Aorta (tissue), 4 donors: Measurements from ENCODE around the gene SEC14L2. TPM values are rescaled to one million over a fixed set of nuclear protein-coding genes. Genes with fewer than 3 reads are reported as not detected.

Source experiments
- polyA plus RNA-seq, 2 donors: library from polyadenylated mRNA; stranded (reverse); fragments of 200-250 nt; gene quantifications; one replicate each; pipeline ENCODE4 v1.2.3, GENCODE V29; 2013
- total RNA-seq, 2 donors: library from RNA; stranded (reverse); fragmentation: NEBNext Ultra II Directional; extraction: Animal tissue kit (Norgen Biotek cat#: 25700); gene quantifications; one replicate each; pipeline ENCODE4 v1.2.1, GENCODE V29; 2021
- donor health status: healthy with polysubstance abuse.
- donor health status: Bipolar disorder and iron deficiency.
- donor health status: DM: no; HTN: no; CAD: no.
- donor health status: DM: yes; HTN: yes; CAD: no.

Gene SEC14L2
- total and polyA plus RNA-seq, 4 donors: 11.8 to 14.7 (median 13.0) TPM

Other genes starting within 250 kb of the SEC14L2 start
- 1 to 10 TPM; 4.5 to 6.6 TPM for gene LIF, start 150.3 kb upstream of the SEC14L2 start, total RNA-seq
- 1 to 10 TPM; 1.3 to 2.3 TPM for gene LIF, start 150.3 kb upstream of the SEC14L2 start, polyA plus RNA-seq
- gene OSM, start 130.2 kb upstream of the SEC14L2 start, total RNA-seq: 1 to 10 TPM; 1.4 to 3.9 TPM
- 1 to 10 TPM; 1.4 to 1.6 TPM for gene OSM, start 130.2 kb upstream of the SEC14L2 start, polyA plus RNA-seq
- 10 to 100 TPM; 13.5 to 14.0 TPM for gene CASTOR1, start 107.5 kb upstream of the SEC14L2 start, total RNA-seq
- 10 to 100 TPM in 1 of 2 donors, 1 to 10 TPM in 1; 4.0 to 13.4 TPM for gene CASTOR1, start 107.5 kb upstream of the SEC14L2 start, polyA plus RNA-seq
- gene TBC1D10A, start 70.1 kb upstream of the SEC14L2 start, total RNA-seq: 10 to 100 TPM; 32.9 to 45.5 TPM
- gene TBC1D10A, start 70.1 kb upstream of the SEC14L2 start, polyA plus RNA-seq: 10 to 100 TPM; 16.7 to 22.1 TPM
- gene SF3A1, start 40.1 kb upstream of the SEC14L2 start, total RNA-seq: 100 to 1,000 TPM; 112 to 116 TPM
- gene SF3A1, start 40.1 kb upstream of the SEC14L2 start, polyA plus RNA-seq: 10 to 100 TPM; 13.6 to 23.8 TPM
- gene CCDC157, start 40.0 kb upstream of the SEC14L2 start, total RNA-seq: 1 to 10 TPM in 1 of 2 donors, under 1 TPM in 1; 0.87 to 2.4 TPM
- 1 to 10 TPM; 1.0 to 3.6 TPM for gene CCDC157, start 40.0 kb upstream of the SEC14L2 start, polyA plus RNA-seq
- 10 to 100 TPM; 15.6 to 20.9 TPM for gene RNF215, start 9.6 kb upstream of the SEC14L2 start, total RNA-seq
- 10 to 100 TPM in 1 of 2 donors, 1 to 10 TPM in 1; 4.5 to 22.6 TPM for gene RNF215, start 9.6 kb upstream of the SEC14L2 start, polyA plus RNA-seq
- gene MTFP1, start 28.8 kb downstream of the SEC14L2 start, total RNA-seq: 1 to 10 TPM; 4.1 to 4.4 TPM
- 1 to 10 TPM; 4.0 to 6.8 TPM for gene MTFP1, start 28.8 kb downstream of the SEC14L2 start, polyA plus RNA-seq
- not detected for gene SEC14L3, start 75.0 kb downstream of the SEC14L2 start, total RNA-seq
- not detected for gene SEC14L3, start 75.0 kb downstream of the SEC14L2 start, polyA plus RNA-seq
- gene SEC14L4, start 108.7 kb downstream of the SEC14L2 start, total RNA-seq: not detected
- gene SEC14L4, start 108.7 kb downstream of the SEC14L2 start, polyA plus RNA-seq: not detected
- 1 to 10 TPM in 1 of 2 donors, under 1 TPM in 1; 0.13 to 1.7 TPM for gene SEC14L6, start 149.7 kb downstream of the SEC14L2 start, total RNA-seq
- gene SEC14L6, start 149.7 kb downstream of the SEC14L2 start, polyA plus RNA-seq: 1 to 10 TPM in 1 of 2 donors, under 1 TPM in 1; 0.75 to 2.2 TPM
- gene GAL3ST1, start 177.6 kb downstream of the SEC14L2 start, total RNA-seq: 1 to 10 TPM; 1.2 to 2.0 TPM
- 1 to 10 TPM; 3.2 to 9.3 TPM for gene GAL3ST1, start 177.6 kb downstream of the SEC14L2 start, polyA plus RNA-seq
- 10 to 100 TPM; 36.5 to 42.4 TPM for gene PES1, start 194.9 kb downstream of the SEC14L2 start, total RNA-seq
- 10 to 100 TPM; 31.7 to 52.3 TPM for gene PES1, start 194.9 kb downstream of the SEC14L2 start, polyA plus RNA-seq
- gene TCN2, start 210.2 kb downstream of the SEC14L2 start, total RNA-seq: 10 to 100 TPM; 30.8 to 31.3 TPM
- 10 to 100 TPM in 1 of 2 donors, 1 to 10 TPM in 1; 6.3 to 18.4 TPM for gene TCN2, start 210.2 kb downstream of the SEC14L2 start, polyA plus RNA-seq
- 1 to 10 TPM; 5.0 to 6.2 TPM for gene SLC35E4, start 238.8 kb downstream of the SEC14L2 start, total RNA-seq
- 1 to 10 TPM; 2.1 to 2.4 TPM for gene SLC35E4, start 238.8 kb downstream of the SEC14L2 start, polyA plus RNA-seq